Activated naive CD8-positive, alpha-beta T cell treated with anti-CD3 and anti-CD28 coated beads, Interleukin-2, amount 50 U/mL, for 16 hours (primary cell): ENCODE results near the gene MAP10.

Source experiments
- DNase-seq: peaks from one replicate; pipeline ENCODE4 v3.0.0-alpha.2; 2020; ENCODE audit warnings: low read depth, low spot score

Gene MAP10

DNA sequence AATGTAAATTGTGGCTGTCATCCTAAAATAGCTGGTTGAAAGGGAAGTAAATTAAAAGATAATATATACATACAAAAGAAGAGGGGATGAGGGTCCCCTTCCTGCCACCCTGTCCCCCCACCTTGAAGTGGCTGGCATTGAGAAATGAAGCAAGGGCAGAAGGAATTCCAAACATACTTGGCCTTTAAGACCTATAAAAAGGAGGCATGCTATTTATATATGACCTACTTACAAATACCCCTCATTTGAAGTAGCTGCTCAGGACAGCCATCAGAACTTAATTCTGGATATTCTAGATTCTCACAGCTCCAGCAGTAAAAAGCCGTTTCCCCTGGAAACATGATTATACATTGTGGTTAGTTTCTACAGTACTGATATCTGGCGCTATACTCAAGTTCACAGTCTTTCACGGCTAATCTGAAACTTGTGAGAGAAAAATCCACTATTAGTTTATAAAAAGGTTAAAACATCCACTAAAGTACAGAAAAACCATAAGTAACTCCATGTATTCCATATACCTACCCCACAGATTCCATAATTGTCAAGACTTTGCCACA is 9.6 kb upstream of the MAP10 start:
- no peak for DNase-seq

DNA sequence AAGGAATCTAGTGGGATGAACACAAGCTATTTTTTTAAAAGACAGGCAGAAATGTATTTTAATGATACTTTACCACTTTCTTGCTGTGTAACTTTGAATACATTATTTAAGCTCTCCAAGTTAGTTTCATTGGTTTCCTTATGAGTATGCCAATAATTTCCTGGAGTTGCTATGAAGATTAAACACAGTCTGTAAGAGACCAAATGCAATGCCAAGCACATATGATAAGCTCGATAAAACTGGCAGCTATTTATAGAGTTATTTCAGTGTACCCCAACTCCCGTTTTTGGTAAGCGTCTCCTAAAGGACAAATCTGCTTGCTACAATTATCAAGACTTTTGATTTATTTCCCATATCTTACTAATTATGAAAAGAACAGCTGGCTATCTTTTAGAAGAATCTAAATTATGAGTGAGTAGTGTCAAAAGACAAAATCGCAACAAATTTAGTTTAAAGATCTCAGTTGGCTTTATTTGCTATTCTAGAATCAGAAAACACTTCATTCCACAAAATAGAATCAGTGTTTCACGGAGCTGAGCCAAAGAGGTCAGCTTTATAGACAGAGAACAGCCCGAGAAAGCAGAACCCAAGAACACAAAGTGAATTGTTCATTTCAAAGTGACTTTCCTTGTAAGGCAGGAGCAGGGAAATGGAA is 7.2 kb upstream of the MAP10 start:
- DNase-seq, result no peak

DNA sequence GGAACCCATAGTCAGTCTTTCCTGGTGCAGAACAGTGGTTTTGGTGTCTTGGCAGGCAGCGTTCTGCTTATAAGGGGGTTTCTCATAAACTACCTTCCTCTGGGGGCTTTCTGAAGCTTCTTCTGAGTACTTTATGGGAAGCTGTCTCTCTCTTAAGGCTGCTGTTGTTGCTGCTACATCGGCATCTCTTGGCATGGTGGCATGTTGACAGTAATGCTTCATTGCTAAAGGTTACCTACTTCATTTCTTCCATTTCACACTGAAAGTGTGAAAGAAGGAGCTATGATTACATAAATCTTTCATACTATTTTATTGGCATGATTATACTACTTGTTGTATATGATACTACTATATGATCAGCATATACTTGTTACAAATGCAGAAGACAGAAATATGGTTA is 6.3 kb upstream of the MAP10 start:
- no peak for DNase-seq

DNA sequence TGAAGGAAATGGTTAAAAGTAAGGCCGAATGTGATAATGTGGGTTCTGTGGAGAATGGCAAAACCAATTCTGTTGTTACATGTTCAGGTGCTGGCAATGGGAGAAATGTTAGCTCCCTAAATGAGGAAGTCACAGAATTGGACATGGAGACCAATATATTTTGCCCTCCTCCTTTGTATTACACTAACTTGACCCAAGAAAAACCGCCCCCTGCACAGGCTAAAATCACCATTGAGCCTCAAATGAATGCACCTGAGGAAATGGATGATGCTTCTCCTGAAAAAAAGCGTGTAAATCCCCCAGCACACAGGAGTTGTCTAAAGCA is 932 bp downstream of the MAP10 start:
- no peak for DNase-seq

DNA sequence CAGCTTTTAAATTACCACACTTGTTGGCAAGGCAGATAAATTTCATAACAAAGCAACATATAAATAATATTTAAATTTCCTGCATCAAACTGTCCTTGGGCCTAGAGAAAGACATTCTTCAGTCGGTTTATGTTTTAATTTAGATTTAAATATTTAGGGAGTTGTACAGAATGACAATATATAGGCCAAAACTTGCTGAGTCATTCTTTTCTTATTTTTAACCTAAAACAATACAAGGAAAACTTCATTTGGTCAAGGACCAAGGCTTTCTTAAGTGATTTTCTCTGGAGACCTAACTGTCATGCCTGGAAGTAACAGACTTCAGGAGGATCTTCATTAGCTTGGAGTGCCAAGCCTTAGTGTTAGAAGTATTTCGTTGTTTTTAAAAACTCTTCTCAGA is 5.6 kb downstream of the MAP10 start:
- no peak for DNase-seq

- DNase-seq, result no peak
Observed at GRCh38 chr1:232812560-232812959, 7.3 kb downstream of the MAP10 start.

- DNase-seq, result no peak
Observed at GRCh38 chr1:232813097-232813496, 7.9 kb downstream of the MAP10 start.

GRCh38 chr1:232813760-232814159 is 8.5 kb downstream of the MAP10 start:
- DNase-seq, result no peak

DNA sequence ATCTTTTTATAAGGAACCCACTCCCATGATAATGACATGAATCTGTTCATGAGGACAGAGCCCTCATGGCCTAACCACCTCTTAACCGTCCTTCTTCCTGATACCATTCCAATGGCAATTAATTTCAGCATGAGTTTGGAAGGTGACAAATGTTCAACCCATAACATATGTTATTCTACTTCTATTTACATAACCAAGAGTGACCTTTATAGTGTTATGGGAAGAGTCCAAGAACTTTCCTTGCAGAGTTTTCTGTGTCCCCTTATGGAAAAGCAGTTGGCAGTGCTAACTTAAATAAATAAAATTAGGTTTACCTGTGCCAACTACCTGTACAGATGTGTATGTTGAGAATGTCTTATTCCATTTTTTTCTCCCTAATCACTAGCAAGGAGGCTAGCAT is 11.1 kb downstream of the MAP10 start:
- DNase-seq, result no peak

DNA sequence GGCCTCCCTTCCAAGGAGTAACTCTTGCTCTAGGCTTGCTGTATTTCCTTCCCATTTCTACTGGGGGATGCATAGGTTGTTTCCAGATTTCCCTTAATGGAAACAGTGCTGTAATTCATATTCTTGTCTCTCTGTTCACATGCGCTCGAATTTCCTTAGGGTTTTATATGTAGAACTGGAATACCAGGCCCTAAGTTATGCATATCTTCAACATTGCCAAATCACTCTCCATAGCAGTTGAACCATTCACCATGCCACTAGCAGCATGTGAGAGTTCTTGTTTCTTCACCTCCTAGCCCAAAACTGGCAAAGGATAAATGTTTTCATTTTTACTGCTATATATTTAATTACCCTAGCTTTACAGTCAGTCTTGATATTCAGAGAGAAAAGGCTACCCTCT is 12.8 kb downstream of the MAP10 start:
- no peak for DNase-seq

- no peak for DNase-seq
Observed at GRCh38 chr1:232820431-232820830, 15.2 kb downstream of the MAP10 start.

- DNase-seq, result no peak
Observed at GRCh38 chr1:232822530-232822929, 17.3 kb downstream of the MAP10 start.

DNA sequence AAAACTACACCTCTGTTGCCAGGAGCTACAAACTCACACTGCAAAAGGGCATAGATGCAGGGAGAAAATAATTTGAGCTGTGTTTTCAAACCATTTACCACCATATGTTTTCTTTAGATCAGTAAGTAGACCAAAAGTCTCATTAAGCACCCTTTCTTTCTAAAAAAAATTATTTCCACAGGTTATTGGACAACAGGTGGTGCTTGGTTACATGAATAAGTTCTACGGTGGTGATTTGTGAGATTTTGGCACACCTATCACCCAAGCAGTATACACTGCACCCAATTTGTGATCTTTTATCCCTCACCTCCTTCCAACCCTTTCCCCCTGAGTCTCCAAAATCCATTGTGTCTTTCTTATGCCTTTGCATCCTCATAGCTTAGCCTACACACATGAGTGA is 21.1 kb downstream of the MAP10 start:
- DNase-seq, result no peak

DNA sequence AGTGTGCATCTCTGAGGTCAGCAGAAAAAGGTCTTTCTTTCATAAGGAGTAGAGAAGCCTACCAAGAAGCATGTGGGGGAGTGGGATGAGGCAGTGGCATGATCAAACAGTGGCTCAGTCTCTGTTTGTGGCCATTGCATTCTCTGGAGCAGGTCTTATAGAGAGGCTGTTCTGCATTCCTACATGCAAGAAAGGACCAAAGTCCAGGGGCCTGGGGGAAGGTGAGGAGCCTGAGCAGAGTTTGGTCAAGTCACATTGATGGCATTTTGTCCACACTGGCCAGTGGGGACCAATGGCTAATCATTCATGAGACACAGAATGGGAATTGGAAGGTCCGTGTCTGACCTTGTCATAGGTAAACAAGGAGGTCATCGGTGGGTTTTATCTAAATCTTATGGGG is 25.4 kb downstream of the MAP10 start:
- no peak for DNase-seq

- no peak for DNase-seq
Observed at GRCh38 chr1:232831895-232832294, 26.7 kb downstream of the MAP10 start.

GRCh38 chr1:232834066-232834465 is 28.9 kb downstream of the MAP10 start:
- no peak for DNase-seq

DNA sequence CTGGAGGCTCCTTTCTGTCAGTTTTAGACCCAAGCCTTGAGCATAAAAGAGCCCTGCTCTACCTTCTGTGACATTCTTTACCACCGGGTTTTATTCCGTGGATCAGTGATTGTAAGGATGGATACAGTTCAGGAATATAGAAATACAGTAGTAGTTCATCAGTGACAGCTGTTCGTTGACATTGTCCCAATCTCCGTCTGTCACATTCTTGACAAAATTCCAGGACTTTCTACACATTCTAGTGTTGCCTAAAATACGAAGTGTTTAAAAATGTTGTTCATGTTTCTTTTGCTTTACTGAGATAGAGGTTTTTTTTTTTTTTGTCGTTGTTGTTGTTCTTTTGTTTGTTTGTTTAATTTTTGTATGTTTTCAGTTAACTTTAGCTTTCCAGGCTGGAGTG is 29.9 kb downstream of the MAP10 start:
- no peak for DNase-seq

DNA sequence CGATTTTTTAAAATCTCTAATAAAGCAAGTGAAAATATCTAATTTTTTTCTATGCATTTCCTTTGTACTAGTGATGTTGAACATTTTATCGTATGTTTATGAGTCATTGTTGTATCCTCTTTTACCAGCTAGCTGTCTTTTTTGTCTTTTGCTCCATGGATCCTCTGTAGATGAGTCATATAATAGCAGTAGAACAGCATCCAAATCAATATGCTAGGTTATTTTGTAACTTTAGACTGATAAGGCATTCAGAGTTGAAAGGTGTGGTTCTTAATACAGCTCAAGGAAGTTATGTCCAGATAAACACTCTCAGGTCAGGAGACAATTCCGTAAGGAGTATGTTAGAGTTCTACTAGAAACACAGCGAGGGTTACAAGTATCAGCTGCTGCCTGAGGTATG is 31.9 kb downstream of the MAP10 start:
- DNase-seq, result no peak

GRCh38 chr1:232841823-232842565 is 36.8 kb downstream of the MAP10 start:
- no peak for DNase-seq

DNA sequence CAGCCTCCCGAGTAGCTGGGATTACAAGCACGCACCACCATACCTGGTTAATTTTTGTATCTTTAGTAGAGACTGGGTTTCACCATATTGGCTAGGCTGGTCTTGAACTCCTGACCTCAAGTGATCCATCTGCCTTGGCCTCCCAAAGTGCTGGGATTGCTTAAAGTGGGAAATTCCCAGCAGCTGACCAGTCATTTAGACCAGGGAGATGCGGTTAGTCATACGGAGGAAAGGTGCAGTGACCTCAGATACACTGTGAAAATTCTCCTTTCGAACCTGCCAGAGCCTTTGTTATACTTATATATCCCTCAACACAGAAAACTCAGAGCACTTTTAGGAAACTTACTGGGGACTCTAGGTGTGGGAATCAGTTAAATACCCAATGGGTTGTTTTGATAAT is 39.6 kb downstream of the MAP10 start:
- no peak for DNase-seq

DNA sequence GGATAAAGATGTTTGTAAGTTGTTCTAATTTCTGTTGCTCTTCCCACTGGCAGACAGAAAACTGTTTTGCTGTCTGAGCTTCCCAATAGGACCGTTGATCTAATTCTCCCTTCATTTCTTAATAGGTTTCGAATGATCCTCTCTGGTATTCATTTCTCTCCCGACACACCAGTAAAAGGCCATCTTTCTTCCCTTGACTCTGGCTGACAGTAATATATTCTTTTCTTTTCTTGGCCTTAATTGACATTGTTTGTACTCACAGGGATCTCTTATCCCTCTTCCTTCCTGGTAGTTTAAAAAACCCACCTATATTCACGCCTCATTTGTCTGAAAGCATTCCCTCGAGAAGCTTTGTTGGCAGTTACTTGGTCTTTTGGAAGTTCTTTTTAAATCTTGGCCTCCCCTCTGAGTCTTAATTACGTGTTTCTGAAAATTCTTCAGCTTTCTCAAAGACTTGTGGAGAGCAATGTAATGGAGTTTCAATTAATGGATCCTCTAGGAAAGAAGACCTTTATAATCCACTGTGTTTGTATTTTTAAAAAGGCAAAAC is 40.3 kb downstream of the MAP10 start:
- no peak for DNase-seq

DNA sequence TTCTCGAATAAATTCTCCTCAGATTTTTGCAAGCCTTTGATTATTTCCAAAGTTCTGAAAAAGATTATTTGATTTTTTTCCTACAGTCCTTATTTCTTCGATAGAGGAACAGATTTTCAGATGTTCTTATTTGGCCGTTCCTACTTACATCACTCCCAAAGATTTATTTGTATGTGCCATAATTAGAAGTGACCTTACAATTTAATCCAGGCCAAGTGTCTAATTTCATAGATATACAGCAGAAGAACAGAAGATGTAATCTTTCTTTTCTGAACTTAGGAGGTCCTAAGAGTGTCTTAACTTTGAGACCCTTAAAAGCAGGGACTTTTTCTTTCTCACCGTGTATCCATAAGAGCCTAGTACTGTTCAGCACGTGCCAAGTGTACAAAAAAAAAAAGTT is 46.3 kb downstream of the MAP10 start:
- DNase-seq, result no peak
